Measurements from ENCODE around the gene PLCH2.

Gene PLCH2

DNA sequence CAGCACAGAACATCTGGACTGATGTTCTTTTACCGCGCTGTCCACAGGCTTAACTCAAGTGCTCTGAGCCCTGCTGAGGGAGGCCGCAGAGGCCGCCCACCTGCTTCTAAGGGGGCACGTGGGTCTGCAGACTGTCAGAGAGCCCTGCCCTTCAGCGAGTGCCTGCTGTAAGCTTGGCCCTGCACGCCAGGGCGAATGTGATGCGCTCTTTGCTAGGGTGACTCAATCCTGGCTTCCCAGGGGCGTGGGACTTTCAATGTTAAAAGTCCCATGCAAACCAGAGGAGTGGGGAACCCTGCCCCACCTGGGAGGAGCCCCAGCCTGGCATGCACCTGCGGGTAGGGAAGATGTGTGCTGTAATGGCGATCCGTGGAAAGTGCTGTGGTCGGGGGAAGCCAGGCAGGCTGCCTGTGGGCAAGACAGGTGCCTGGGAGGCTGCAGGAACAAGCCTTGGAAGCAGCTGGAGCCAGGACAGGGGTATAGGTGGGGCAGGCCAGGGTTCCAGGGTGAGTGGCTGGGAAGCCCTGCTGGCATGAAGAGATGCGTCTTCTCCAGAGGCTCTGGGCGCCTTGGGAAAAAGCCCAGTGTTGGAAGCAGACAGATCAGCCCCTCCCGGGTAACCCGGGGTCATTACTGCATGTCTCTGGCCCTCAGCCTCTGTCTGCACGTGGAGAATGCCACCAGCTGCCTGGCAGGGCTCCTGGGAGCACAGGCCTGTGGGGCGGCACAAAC is 50.9 kb downstream of the PLCH2 start:
- TF ChIP-seq, protein P1, sequence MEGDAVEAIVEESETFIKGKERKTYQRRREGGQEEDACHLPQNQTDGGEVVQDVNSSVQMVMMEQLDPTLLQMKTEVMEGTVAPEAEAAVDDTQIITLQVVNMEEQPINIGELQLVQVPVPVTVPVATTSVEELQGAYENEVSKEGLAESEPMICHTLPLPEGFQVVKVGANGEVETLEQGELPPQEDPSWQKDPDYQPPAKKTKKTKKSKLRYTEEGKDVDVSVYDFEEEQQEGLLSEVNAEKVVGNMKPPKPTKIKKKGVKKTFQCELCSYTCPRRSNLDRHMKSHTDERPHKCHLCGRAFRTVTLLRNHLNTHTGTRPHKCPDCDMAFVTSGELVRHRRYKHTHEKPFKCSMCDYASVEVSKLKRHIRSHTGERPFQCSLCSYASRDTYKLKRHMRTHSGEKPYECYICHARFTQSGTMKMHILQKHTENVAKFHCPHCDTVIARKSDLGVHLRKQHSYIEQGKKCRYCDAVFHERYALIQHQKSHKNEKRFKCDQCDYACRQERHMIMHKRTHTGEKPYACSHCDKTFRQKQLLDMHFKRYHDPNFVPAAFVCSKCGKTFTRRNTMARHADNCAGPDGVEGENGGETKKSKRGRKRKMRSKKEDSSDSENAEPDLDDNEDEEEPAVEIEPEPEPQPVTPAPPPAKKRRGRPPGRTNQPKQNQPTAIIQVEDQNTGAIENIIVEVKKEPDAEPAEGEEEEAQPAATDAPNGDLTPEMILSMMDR (conservative IDR thresholded peaks at IDR 0.05; ENCODE audit: low read depth, low read length): no peak
- no peak for DNase-seq (ENCODE audit: low read depth)
- H3K4me3 ChIP-seq (ENCODE audit: low read length): peak overlapping the region; percentile 19

DNA sequence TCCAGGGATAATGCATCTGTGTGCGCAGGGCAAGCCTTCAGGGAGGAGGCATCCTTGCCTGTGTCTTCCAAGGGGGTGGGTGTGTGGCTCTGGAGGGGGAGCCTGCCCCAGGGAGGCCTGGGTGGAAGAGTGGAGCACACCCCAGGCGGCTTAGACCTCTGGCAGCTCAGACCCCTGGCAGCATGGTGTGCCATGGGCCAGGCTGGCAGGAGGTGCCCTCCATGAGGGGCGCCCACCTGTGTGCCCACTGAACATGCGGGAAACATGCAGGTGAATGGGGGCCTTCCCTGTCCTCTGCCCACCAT is 51.4 kb downstream of the PLCH2 start:
- no peak overlapping the region for H3K4me3 ChIP-seq (ENCODE audit: low read length)
- TF ChIP-seq, protein P1 (conservative IDR thresholded peaks at IDR 0.05; ENCODE audit: low read depth, low read length): no peak
- no peak for DNase-seq (ENCODE audit: low read depth)

DNA sequence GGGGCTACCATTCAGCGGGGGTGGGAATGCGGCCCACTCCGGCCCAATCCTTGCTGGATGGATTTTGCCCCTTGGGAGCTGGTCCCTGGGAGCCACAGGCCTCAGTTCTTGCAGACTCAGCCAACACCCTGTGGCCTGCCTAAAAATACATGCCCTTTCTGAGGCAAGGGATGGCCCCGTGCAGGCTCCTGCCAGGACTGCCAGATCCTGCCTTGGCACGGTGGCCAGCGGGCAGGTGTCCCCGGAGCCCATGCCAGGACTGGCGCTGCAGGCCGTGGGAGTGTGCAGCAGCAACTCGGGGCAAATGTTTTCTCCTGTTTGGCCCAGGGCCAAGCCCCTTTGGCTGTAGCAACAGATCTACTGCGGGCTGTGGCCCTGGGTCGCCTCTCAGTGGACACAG is 51.9 kb downstream of the PLCH2 start:
- H3K4me3 ChIP-seq (ENCODE audit: low read length): no peak overlapping the region
- DNase-seq (ENCODE audit: low read depth): no peak
- TF ChIP-seq, protein P1 (conservative IDR thresholded peaks at IDR 0.05; ENCODE audit: low read depth, low read length): no peak

DNA sequence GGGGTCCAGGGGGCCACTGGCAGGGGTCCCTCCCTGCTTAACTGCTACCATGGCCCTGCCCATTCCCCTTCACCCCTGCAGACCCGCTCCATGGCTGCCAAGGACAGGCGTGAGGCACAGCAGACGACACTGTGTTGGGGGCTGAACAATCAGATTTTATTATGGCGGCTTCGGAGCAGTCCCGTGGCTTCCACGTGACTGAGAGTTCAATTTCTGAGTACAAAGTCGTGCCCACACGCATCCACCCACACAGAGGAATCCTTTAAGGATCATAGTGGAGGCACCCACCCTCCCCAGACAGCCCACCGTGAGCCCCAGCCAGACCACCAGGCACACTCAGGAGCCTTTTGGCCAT is 52.5 kb downstream of the PLCH2 start:
- DNase-seq (ENCODE audit: low read depth): no peak
- TF ChIP-seq, protein P1 (conservative IDR thresholded peaks at IDR 0.05; ENCODE audit: low read depth, low read length): no peak
- H3K4me3 ChIP-seq (ENCODE audit: low read length): no peak overlapping the region

DNA sequence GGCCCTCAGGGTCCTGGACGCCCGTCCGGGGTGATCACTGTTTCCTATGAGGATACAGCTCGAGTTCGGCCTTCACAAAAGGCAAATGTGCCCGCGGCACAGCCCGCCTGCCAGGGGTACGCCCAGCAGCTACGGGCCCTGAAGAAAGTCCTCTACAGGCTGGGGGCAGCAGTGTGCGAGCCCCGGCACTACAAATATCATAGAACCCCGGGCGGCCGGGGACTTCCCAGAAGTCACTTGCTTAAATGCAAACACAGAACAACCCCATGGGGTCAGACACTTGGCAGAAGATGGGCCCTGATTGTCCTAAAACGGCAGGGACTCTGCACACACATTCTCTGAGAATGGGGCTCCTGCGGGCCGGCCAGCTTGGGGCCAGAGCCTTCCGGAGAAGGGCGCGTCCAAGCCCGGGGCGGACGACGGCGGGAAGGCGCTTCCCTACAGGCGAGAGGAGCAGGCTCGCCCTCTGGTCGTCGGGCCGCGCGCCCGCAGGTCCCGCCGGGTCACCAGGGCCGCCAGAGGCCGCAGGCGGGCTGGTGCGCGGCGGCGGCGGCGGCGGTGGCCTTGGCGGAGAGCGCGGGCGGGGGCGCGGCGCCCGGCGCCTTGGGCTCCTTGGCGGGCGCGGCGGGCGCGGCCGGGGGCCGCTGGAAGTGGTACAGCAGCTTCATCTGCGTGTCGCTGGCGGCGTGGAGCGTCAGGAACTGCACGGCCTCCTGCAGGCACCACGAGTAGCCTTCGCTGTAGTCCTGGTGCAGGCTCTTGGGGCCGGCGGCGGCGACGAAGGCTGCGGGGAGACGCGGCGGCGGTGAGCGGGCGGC is 53.1 kb downstream of the PLCH2 start:
- TF ChIP-seq, protein P1 (conservative IDR thresholded peaks at IDR 0.05; ENCODE audit: low read depth, low read length): no peak
- no peak overlapping the region for H3K4me3 ChIP-seq (ENCODE audit: low read length)
- DNase-seq (ENCODE audit: low read depth): no peak

- TF ChIP-seq, protein P1 (conservative IDR thresholded peaks at IDR 0.05; ENCODE audit: low read depth, low read length): no peak
- H3K4me3 ChIP-seq (ENCODE audit: low read length): no peak within 1 kb of the TSS
- DNase-seq (ENCODE audit: low read depth): no peak
Measured at GRCh38 chr1:2529784-2530512, 53.9 kb downstream of the PLCH2 start, which contains the start of gene HES5. Gene HES5 (minus strand): TSS chr1:2530263. CDS start chr1:2530164, 99 bp downstream.
